NCI-H82 (cell line): ENCODE measurements around the gene KRTAP5-1.
"Not testable (repeated sequence)": the region's sequence is repeated elsewhere in the genome, so short reads cannot be mapped to it uniquely, and the experiment has no call there.

Experiments
- DNase-seq: peaks from one replicate; lab custom pipeline; 2025; lab: John Stamatoyannopoulos, UW

KRTAP5-1 gene

DNA sequence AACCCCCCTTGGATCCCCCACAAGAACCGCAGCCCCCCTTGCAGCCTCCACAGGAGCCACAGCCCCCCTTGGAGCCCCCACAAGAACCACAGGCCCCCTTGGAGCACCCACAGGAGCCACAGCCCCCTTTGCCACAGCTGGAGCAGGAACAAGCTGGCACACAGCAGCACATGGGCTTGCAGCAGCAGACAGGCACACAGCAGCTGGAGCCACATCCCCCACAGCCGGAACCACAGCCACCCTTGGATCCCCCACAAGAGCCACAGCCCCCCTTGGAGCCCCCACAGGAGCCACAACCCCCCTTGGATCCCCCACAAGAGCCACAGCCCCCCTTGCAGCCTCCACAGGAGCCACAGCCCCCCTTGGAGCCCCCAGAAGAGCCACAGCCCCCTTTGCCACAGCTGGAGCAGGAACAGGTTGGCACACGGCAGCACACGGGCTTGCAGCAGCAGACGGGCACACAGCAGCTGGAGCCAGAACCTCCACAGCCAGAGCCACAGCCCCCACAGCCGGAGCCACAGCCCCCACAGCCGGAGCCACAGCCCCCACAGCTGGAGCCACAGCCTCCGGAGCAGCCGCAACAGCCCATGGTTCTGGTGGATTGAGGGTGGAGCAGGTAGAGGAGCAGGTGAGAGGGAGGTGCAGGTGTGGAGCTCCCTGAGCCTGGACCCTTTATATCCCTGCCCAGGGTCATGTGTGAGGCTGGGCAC is at the start of gene KRTAP5-1:
TSS of gene KRTAP5-1 (minus strand) at position 623 of the 710 bp plus-strand sequence. CDS start at position 589, 34 bp downstream.
- not testable (repeated sequence) for DNase-seq

DNA sequence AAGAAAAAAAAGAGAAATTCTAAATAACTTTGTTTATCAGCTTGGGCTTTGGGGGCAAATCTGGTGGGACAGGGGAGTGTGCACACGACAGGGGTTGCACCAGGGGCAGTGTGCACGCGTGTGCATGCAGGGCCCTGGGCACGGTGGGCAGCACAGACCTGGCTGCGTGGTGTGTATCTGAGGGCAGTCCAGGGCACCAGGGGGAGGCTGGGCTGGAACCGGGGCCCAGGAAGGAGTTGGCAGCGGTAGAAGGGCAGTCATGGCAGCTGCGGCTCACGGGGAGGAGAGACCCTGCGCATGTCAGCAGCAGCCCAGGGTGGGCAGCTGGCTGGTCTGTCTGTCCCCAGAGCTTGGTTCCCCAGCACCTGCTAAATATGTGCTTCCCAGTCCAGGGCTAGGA is 48.8 kb upstream of the KRTAP5-1 start:
- no peak for DNase-seq

DNA sequence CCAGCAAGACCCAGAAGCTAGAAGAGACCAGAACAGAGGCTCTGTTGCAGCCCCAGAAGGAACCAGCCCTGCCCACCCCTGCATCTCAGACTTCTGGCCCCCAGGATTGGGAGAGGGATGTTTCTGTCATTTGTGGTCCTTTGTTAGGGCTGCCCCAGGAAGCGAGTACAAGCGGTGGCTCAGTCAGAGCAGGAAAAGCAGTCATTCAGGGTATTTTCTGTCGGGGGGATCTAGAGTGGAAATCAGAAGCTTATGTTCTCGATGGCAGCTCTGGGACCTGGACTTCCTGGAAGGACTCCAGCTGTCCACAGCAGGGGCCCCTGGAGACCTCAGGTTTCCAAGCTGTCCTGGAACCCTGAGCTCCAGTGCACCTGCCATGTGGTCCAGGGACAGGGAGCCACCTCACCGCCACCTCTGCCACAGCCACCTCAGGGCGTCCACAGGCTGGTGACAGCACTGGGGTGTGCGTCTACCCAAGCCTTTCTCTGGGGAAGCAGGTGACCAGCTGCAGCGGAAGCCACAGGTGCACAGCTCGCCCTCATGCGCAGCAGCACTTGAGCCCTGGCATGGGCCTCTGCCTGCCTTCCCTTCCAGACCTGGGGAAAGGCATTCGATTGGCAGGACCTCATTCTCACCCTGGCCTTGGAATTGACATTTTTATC is 47.1 kb upstream of the KRTAP5-1 start:
- no peak for DNase-seq

DNA sequence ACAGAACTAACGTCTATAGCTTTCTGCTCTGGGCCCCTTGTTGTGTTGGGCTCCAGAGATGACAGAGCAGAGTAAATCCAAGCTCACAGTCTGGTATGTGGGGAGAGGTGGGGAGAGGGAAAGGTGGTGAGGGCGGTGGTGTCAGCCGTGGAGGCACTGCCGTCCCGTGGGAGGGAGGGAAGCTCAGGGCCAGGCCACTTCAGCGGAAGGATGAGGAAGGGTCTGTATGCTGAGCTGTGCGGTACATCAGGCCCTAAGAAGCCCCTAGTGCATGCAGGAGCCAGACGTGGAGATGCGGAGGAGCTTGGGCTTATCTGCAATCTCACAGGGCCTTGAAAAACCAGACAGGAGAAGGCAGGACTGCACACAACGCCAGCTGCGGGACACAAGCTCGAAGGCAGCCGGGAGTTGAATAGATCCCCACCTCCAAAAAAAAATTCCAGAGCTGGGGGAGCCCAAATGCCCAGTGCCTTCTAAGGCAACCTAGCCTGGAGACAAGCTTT is 46.0 kb upstream of the KRTAP5-1 start:
- DNase-seq: no peak

- DNase-seq: no peak
Measured at GRCh38 chr11:1630271-1630670, 45.2 kb upstream of the KRTAP5-1 start.

DNA sequence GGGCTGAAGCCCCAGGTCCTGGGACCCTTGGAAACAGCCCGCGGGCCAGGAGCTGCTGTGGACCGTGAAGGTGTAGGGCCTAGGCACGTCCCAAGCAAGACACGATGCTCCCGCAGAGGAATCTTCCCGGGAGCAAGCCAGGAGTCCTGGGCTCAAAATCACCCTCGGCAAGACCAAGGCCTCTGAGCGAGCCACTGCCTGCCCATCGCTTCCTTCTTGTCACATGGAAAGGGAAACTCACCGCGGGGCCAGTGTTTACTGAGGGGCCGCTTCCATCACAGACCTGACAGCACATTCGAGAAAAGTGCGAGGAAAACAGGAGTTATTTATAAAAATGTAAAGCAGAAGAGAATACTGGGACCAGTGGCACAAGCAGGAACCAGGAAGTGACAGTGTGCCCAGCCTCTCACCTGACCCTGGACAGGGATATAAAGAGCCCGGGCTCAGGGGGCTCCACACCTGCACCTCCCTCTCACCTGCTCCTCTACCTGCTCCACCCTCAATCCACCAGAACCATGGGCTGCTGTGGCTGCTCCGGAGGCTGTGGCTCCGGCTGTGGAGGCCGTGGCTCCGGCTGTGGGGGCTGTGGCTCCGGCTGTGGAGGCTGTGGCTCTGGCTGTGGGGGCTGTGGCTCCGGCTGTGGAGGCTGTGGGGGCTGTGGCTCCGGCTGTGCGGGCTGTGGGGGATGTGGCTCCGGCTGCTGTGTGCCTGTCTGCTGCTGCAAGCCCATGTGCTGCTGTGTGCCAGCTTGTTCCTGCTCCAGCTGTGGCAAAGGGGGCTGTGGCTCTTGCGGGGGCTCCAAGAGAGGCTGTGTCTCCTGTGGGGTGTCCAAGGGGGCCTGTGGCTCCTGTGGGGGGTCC is 44.5 kb upstream of the KRTAP5-1 start, which contains the start of gene KRTAP5-5:
TSS of gene KRTAP5-5 (plus strand) at position 450 of the 860 bp plus-strand sequence. CDS start at position 516, 66 bp downstream.
- DNase-seq: no peak

DNA sequence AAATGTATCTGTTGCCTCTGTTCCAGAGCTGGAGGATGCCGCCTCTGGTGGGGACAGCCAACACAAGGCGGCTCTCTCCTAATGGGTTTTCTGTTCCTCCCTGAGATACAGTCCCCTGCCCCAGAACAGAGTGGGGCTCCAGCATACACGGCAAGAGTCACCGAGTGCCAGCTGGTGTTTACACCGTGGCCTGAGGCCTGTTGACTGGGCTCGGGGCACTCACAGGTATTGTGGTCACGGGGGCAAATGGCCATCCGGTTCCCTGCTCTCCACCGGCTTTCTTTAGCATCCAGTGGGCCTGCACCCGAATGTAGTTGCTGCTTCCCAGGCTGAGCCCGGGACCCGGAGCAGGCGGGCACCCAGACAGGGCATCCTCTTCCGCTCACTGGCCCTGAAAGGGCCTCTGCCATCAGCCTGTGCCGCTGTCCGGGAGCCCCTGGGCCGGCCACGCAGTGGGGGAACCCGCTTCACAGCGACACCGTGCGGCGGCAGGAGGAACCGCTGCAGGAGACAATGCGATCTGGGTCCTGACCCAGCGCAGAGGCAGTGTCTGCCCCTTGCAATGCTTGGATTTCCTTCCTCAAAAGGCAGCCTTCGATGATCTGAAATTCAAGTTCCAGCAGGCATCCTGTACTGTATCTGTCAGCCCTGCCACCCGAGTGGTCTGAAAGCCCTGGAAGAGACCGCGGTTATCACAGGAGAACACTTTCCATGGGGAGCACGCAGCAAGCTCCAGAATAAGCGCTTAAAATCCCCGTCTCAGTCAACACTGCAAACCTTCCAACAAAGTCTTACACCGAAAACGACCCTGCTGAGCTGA is 43.6 kb upstream of the KRTAP5-1 start:
- DNase-seq: peak; percentile 38

GRCh38 chr11:1625541-1625940 is 40.5 kb upstream of the KRTAP5-1 start:
- DNase-seq: no peak

GRCh38 chr11:1624621-1625020 is 39.5 kb upstream of the KRTAP5-1 start:
- DNase-seq: no peak

- DNase-seq: no peak
Measured at GRCh38 chr11:1623716-1624115, 38.6 kb upstream of the KRTAP5-1 start.

GRCh38 chr11:1622086-1622485 is 37.0 kb upstream of the KRTAP5-1 start, which contains the start of gene KRTAP5-4:
Gene KRTAP5-4, minus strand, starts transcription at chr11:1622138. Its CDS starts 45 bp downstream, at chr11:1622093.
- no peak for DNase-seq

DNA sequence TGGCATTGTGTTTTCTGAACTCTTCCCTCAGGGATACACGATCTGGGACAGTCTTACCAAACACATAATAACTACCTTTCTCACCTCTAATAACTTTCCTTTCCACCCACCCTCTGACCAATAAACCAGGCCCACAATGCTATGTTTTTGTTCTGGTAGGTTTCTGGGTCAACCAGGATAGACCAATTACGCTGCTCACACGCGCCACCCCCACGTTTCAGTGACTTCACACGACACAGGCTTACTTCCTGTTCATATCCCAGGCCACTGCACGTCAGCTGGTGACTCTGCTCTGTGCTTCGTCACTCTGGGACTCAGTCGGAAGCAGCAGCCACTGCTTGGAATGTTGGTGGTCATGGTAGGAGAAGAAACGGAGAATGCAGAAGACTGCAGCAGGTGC is 34.4 kb upstream of the KRTAP5-1 start:
- DNase-seq: no peak

DNA sequence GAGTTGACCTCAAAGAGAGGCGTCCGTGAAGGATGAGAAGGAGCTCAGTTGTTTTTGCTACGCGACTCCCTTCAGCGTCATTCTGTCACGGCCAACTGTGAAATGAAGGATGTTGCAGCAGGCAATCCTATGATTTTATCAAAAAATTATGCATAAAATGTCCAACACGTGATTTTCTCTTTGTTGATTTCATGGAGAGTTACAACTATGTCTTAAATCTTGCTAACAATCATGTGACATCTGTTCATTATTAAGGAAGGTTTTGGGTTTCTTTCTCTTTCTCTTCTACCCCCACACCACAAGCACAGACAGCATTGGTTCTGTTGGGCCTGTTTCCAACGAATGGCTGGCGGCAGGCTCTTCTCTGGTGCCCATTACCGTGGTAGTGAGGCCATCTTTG is 33.1 kb upstream of the KRTAP5-1 start:
- no peak for DNase-seq

DNA sequence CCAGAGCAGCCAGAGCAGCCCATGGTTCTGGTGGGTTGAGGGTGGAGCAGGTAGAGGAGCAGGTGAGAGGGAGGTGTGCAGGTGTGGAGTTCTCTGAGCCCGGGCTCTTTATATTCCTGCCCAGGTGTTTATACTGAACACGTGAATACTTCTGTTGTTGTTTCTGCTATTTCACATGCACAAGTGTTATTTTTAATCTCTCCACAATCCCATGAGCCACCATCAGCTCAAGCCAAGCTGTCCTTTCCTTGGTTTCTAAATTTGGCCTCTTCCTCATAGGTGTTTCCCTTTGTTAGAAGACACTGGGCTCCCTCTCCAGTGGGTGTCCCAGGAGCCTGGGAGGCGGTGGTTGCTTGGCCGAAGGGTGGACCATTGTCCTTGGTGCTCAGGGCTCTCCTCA is 23.3 kb upstream of the KRTAP5-1 start, which contains the start of gene KRTAP5-3:
TSS of gene KRTAP5-3 (minus strand) at position 101 of the 400 bp plus-strand sequence. CDS start at position 23, 78 bp downstream.
- no peak for DNase-seq

DNA sequence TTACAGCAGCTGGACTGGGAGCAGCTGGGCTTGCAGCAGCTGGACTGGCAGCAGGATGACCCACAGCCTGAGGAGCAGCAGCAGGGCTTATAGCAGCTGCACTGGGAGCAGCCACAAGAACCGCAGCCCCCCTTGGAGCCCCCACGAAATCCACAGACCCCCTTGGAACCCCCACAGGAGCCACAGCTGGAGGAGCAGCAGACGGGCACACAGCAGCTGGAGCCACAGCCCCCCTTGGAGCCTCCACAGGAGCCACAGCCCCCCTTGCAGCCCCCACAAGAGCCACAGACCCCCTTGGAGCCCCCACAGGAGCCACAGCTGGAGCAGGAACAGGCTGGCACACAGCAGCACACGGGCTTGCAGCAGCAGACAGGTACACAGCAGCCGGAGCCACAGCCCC is 22.8 kb upstream of the KRTAP5-1 start:
- DNase-seq: not testable (repeated sequence)

- not testable (repeated sequence) for DNase-seq
Measured at GRCh38 chr11:1607156-1607845, 22.2 kb upstream of the KRTAP5-1 start.

DNA sequence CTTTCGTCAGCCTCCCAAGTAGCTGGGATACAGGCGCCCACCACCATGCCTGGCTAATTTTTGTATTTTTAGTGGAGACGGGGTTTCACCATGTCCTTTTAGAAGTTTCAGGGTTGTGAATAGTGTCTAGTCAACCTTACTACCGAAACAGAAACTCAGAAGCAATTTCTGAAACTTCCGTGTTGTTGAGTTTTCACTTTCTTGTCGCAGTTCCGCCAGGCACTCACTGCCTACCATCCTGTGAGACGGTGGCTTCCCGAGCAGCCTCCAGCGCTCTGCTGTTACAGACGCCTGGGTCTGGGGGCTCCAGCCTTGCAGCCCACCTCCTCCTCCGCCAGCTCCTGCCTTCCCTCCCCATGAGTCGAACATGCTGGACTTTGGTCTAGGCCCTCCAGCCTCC is 20.8 kb upstream of the KRTAP5-1 start:
- not testable (repeated sequence) for DNase-seq

- DNase-seq: no peak
Measured at GRCh38 chr11:1604711-1605110, 19.6 kb upstream of the KRTAP5-1 start.

DNA sequence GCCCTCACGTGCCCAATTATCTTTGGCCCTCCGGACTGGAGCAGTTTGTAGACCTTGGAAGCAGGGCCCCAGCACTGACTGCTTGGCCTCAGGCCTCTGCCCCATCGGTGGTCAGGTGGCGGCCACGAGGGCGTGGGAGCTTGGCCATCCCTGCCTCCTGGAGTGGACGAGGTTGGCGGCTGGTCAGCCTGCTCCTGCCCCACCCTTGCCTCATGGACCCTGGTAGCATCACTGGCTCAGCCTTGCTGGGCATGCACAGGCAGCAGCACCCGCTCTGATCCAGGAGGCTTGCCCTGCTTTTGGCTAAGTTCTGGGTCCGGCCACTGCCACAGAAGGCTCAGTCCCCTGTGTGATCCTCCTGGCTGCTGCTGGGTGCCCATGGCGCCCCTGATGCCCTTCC is 19.1 kb upstream of the KRTAP5-1 start:
- DNase-seq: no peak

- no peak for DNase-seq
Measured at GRCh38 chr11:1603629-1604028, 18.5 kb upstream of the KRTAP5-1 start.

GRCh38 chr11:1601663-1602062 is 16.6 kb upstream of the KRTAP5-1 start:
- not testable (repeated sequence) for DNase-seq
